GM19328 (cell line): Measurements from ENCODE around the gene CAMK2D.

Experiments used
- ATAC-seq: cut with Tn5 transposase; IDR thresholded peaks from one replicate; pipeline ENCODE4 v1.9.1; 2021; ENCODE audit warnings: mild to moderate bottlenecking, moderate library complexity; ENCODE audit not compliant: unreplicated experiment

CAMK2D gene

DNA sequence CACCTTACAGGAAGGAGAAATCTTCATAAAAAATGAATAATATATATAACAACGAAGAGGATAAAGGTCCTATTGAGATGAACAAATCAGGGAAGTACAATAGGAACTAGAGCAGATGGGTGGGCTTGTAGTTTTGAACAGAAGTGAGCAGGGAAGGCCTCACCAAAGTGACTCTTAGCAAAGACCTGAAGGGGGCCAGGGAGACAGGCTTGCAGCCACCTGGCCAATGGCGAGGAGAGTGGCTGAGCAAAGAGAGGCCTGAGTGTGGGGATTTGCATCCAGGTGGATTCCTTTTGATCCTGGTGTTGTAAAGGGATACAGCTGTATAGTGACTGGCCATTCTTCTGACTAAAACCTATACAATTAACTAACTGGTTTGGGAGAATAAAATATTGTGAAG lies 354.1 kb downstream of the CAMK2D start:
- ATAC-seq = no peak

DNA sequence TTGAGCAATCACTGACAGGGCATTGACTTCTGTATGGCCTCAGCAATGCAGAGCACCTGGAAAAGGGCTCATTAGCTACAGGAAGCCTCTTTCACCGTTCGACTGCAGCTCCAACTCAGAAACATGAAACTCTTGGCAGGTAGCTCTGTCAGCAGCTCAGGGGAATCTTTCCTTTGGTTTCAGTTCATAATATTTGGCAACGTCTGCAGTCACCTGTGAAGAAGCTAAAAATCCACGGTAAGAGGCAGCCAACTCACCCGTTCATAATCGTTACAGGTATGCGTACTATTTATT lies 354.9 kb downstream of the CAMK2D start:
- ATAC-seq = no peak

DNA sequence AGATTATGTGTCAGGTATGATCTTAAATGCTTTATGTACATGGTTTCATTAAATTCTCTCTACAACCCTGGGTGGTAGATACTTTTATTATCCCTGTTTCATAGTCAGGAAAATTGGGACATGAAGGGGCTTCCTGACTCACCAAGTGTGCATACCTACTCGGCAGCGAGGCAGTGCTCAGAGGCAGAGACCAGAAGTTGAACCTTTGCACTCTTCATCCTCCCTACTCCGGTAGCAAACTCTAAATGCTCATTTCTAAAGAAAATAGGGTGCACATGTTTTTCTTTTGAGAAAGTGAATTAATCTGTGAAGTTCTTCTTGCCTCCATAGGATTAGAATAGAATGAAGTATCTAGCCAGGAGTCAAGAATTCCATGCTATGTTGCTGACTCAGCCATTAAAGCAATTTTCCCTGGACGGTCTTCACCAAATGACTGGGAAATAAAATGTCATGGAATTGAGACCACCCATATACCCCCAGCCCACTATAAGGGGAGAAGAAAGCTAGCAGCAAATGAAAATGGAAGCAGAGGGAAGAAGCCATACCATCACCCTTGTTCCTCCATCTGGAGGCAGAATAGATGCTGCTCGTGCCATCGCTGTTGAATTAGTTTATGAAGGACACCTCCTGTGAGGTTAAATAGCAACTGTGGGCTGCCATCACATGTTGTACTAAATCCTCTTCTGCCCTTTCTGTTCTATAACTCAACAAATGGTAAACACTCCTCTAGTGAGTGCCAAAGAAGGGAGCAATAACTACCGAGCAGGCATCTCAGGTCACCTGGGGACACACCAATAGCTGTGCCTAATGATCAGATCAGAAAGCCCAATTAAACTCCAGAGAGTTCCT lies 355.4 kb downstream of the CAMK2D start:
- ATAC-seq = no peak

DNA sequence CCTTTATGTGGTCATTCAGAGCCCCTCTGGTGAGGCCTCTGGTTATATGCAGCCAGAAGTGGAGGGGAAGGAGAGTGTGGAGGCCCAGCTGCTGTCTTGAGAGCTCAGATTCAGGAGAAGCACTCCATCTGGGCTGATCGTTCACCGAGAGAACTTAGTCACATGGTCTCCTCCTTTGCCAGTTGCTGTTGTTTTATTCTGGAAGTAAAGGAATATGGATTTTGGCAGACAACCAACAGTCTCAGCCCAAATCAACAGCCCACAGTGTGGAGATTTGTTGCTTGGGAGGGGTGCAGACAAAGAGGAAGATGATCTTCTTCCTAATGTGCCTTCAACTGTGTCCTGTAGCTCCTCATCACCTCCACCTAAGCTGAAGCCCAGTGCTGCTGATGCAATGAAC lies 356.7 kb downstream of the CAMK2D start:
- no peak for ATAC-seq

DNA sequence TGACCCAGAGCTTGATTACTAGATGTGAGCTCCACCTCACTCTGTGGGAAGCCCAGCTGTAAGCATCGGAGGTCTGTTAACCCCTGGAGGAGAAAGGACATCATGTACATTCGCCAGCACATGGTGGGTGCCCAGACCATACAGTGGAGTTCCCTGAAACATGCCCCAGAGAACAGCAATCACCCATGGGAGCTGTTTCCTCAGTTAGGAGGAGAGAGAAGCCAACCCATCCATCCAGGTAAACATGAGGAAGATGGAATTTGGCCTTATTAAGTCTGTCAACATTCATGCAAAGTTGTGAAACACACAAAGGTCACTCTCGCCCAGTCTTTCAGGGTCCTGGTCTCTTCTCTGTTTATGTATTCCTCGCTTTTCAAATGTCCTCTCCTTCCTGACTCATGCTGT lies 357.4 kb downstream of the CAMK2D start:
- no peak for ATAC-seq
